HUDEP-2 (cell line): Measurements from ENCODE around the gene DPH7.
"Not testable (repeated sequence)": the region's sequence is repeated elsewhere in the genome, so short reads cannot be mapped to it uniquely, and the experiment has no call there.

Source experiments
- DNase-seq, 76 experiments: peaks; one replicate each; lab custom pipeline; 2025; ENCODE audit not compliant: unreplicated experiment in 76 of 76; lab: John Stamatoyannopoulos, UW

The DPH7 gene

DNA sequence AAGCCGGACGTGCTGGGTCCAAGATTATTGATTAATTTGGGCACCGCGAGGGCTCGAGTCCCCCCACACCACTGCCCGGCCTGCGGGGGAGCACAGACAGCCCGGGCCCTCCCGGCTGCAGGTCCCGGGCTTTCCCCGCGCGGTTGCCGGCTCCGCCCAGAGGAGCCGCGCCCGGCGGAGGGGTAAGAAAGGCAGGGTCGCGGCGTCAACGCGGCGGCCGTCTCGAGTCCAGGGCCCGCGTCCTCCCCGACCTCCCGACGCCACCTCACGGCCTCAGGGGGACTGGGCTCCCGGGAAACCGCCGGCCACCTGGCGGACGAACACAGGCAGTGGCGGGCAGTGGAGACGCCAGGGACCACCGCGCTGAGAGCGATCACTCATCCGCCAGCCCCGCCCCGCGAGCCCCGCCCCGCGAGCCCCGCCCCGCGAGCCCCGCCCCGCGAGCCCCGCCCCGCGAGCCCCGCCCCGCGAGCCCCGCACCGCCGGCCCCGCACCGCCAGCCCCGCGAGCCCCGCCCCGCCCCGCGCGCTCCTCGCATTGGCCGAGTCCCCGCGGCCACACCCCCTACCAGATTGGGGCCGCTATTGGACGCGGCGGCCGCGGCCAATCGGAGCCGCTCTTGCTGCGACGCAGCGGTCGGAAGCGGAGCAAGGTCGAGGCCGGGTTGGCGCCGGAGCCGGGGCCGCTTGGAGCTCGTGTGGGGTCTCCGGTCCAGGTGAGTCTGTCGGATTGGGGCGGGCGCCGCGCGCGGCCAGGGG, 27.3 kb downstream of the DPH7 start, which contains the start of gene MRPL41:
TSS of gene MRPL41 (plus strand) at position 616 of the 758 bp plus-strand sequence. CDS start 203 bp downstream, outside the sequence.
- peak in 74 of 76 experiments; percentile 28 to 94 (median 78) for DNase-seq

DNA sequence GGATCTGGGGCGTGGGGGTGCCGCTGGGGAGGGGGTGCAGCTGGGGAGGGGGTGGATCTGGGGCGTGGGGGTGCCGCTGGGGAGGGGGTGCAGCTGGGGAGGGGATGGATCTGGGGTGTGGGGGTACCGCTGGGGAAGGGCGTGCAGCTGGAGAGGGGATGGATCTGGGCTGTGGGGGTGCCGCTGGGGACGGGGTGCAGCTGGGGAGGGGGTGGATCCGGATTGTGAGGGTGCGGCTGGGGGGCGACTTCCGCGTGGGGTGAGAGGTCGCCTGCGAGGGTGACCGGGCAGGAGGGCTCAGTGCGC, 27.8 kb downstream of the DPH7 start:
- DNase-seq = not testable (repeated sequence)

DNA sequence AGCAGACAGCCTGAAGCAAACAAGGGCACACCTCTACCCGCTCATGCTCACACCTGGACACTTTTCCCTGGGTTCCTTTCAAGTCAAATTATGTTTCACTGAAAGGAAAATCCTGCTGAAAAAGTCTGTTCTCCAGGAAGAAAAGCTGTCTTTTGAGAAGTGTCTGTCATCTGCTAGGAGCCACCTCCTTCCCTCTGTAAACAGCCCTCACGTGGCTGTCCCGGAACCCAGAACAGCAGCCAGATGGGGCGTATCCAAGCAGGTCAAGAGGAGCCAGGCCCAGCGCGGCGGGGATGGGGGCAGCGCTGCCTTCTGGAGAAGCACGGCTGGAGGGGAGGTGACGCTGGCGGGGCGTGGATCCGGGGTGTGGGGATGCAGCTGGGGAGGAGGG, 28.5 kb downstream of the DPH7 start, which contains the start of gene PNPLA7:
TSS of gene PNPLA7 (minus strand) at position 172 of the 391 bp plus-strand sequence. CDS start 205 bp downstream, outside the sequence.
- peak in 73 of 76 experiments; percentile 11 to 90 (median 75) for DNase-seq

DNA sequence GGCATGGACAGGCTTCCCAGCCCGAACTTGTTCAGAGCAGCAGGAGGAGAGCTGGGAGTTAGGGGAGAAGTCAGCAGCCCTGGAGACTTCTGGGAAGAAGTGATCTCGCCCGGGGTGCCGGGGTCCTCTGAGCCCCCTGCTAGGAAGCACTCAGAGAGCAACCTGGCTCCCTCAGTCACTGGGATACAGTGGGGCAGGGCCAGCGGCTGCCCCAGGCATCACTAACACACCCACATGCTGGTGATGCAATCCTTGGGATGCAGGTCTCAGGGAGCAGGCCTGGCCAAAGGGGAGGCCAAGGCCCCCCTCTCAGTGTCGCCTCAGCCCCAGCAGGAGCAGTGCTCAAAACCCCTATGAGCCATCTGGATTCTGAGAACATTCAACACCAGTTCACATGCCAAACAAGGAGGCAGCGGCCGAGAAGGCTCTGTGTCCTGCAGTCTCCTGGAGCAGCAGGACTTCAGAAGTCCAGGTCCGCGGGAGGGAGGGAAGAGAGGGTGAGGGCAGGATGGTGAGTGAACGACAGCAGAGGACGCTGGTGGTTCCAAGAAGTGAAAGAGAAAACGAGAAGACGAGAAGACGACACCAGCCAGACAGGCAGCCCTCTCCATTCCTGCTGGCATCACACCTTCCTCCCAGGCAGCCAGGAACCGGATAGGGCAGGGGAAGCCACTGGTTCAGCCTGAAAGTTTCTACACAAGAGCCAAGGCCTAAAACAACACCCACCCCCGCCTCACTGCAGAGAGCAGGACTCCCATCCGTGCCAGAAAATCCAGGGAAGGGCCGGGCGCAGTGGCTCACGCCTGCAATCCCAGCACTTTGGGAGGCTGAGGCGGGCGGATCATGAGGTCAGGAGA, 30.8 kb downstream of the DPH7 start:
- no peak for DNase-seq

DNA sequence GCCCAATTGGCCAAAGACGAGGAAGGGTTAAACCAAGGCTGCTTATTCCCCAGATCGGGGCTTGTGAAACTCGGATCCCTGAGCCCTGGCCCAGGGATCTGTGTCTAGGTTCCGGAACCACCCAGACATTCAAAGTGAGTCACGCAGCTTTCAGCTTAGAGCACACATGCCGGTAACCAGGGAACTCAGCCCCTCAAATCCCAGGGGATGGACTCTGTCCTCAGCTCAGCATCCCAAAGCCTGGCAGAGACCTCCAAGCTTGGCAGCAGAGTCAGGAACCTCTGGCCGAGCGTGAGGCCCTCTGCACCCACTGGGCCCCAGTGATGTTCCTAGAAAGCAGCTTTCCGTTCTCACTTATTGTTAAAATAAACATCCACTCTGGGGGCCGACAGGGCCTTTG, 33.6 kb downstream of the DPH7 start:
- DNase-seq = no peak

DNA sequence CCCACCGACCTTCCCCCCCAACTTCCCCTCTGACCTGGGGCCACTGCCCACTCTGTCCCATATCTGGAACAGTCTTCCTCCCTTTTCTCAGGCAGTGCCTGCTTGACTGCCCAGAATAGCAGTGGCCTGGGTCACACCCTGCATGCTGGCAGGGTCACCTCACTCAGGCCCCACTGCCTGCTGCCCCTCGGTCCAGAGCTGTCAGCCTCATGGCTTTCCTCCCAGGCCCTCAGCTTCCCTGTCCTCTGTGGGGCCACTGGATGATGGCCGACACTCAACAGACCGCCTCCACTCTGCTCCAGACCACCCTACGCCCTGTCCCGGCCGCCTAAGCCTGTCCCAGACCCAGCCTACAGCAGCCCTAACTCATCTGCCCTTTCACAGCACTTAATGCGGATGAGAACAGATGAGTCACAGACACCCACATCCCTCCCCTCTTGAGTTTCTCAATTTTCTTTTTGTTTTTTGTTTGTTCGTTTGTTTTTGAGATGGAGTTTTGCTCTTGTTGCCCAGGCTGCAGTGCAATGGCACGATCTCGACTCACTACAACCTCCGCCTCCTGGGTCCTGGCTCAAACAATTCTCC, 34.5 kb downstream of the DPH7 start:
- no peak for DNase-seq

DNA sequence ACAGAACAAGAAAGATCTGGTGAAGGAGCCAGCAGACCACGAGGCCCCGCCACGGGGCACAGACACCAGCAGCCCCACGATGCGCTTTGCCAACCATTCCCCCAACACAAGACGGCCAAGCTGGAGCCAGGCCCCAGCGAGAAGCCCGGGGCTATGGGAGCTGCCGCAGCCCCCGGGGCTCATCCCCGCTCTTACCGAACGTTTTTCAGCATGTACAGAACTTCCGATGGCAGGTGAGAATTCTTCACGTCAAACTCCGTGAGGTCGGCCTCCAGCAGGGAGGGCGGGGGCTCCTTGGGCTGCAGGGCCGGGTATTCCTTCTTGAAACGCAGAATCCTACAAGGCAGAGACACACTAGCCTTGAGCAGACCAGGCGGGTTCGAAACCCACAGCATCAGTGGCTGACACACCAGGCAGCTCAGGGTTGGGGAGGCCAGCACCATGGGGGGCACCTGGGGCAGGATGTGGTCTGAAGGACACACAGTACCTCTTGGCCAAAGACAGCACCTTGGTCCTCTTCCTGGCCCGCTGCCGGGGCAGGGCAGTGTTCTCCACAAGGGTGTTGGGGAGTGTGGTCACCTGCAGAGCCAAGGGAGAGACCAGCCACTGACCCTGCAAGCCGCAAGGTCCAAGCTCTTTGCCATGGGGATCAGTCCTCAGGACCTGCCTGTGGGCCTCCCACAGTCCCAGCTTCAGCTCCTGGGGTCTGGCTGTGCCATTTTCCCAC, 35.3 kb downstream of the DPH7 start:
- no peak for DNase-seq

DNA sequence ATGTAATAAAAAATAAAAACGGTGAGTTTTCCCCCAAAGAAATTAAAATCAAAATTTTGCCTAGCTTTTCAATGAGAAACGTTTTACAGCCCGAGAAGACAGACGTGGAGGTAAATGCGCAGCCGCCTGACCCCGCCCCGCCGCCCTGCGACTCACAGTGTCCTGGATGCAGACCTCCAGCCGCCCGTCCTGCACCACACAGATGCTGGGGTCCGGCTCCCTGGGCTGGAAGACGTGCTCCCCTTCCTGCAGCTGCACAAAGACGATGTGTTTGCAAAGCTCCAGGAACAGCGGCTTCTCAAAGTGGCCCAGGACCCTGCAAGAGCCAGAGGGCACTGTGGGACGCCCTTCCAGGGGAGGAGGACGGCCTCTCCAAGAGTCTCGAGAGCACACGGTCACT, 36.2 kb downstream of the DPH7 start:
- no peak for DNase-seq

DNA sequence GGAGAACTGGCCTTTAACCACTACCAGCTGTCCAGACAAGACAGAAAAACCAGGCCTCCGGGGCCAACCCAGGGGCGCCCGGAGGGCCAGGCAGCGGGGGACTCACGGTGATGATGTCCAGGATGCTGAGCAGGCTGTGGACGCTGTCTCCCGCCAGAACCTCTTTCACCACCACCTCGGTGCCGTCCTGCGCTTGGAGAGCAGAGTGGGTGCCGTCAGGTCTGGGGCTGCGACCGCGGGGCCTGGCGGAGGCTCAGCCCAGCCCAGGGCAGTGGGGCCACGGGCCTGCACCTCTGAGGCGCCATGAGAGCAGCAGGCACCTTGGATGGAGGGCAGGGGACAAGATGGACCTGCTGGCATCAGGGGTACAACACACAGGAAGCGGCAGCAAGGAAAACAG, 38.2 kb downstream of the DPH7 start:
- DNase-seq = no peak

DNA sequence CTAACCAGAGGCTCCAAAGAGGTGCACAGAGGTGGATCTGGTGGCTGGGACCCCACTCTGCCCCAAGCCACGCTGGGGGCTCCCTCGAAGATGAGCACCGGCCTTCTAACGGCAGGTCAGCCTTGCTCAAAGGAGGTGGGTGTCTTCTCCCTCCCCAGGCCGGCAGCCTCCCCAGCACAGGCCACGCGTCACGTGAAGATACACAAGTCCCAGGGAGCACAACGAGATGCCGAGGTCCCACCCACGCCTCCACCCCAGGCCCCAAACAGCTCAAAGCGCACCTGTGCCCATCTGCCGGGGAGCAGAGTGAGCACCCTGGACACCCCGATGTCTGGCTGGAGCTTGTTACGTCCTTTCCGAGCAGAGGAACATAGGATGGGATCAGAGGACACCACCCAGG, 40.7 kb downstream of the DPH7 start:
- DNase-seq = no peak

DNA sequence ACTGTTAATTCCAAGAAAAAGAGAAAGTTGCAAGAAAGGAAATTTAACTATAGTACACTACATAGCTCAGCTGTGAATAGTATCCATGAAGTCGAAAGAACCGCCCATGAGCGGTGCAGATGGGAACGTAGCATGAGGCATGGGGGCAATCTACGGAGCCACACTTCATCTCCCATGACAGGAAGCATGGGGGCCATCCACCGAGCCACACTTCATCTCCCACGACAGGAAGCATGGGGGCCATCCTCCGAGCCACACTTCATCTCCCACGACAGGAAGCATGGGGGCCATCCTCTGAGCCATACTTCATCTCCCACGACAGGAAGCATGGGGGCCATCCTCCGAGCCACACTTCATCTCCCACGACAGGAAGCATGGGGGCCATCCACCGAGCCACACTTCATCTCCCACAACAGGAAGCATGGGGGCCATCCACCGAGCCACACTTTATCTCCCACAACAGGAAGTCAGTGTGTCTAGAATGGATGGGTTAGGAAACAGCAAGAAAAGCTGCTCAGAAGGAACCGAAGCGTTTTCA, 42.1 kb downstream of the DPH7 start:
- not testable (repeated sequence) for DNase-seq

DNA sequence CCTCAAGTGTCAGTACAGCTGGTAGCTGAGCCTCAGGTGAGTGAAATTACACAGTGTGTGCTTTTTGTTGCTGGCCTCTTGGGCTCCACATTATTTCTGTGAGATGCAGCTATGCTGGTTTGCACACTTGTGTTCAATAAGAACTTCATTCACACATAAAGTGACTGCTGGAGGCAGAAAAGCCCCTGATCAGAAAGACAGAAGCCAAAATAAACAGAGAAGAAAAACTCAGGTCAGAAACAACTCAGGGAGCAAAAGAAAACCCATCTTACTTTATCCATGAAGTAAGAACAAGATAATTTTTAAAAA, 43.7 kb downstream of the DPH7 start:
- no peak for DNase-seq

DNA sequence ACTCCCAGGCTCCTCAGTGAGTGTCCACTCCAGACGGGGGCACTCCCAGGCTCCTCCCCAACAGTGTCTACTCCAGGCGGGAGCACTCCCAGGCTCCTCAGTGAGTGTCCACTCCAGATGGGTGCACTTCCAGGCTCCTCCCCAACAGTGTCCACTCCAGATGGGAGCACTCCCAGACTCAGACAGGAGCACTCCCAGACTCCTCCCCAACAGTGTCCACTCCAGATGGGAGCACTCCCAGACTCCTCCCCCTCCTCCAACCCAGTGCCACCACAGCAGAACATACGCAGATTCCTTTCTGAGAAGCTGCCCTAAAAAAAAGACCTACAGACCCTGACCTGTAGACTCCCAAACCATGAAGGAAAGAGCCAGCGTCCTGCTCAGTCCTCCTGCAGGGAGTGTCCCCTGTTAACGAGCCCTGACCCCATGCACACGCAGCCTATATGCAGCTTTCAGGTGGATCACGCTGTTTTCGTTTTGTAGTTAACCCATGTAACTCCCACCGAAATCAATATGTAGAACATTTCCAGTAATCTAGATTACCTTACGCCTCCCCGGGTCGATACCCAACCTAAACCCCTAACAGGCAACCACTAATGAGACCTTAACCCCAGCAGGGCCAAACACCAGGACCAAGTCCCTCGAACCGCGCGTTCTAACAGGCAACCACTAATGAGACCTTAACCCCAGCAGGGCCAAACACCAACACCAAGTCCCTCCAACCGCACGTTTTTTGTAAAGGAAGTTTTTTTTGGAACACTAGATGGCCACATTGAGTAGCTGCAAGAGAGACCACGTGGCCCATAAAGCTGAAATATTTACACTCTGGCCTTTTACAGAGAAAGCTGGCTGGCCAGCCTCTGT, 44.2 kb downstream of the DPH7 start:
- peak in 54 of 76 experiments; percentile 7 to 77 (median 36) for DNase-seq

DNA sequence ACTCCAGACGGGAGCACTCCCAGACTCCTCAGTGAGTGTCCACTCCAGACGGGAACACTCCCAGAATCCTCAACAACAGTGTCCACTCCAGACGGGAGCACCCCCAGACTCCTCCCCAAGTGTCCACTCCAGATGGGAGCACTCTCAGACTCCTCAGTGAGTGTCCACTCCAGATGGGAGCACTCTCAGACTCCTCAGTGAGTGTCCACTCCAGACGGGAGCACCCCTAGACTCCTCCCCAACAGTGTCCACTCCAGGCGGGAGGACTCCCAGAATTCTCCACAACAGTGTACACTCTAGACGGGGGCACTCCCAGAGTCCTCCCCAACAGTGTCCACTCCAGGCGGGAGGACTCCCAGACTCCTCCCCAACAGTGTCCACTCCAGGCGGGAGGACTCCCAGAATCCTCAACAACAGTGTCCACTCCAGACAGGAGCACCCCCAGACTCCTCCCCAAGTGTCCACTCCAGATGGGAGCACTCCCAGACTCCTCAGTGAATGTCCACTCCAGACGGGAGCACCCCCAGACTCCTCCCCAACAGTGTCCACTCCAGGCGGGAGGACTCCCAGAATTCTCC, 45.7 kb downstream of the DPH7 start:
- DNase-seq = not testable (repeated sequence)

DNA sequence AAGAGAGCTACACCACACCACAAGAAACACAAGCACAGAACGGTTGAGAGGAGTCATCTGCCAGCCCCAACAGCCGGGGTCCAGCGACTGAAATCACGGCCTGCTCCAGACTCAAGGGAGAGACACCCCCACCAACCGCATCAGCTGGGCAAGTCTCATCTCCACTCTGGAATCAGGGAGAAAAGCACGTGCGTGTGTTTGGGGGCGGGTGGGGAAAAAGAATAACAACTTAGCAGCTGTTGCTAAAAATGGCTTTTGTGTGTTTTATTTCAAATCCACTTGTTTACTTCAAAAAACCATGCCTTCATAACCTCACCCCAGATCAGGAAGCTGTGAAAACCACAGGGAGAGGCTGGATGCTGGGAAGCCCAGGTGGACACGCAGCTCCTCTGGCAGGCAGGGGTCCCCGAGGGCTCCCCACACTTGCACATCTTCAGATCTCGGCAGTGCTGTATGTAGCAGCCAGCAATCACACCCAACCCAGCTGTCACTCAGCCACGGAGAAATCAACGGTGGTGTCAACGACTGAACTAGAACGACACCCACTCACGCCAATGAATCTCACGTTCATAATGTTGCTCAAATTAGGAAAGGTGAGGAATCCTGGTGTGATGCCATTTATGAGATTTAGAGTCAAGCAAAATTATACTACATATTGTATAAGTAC, 47.5 kb downstream of the DPH7 start:
- no peak for DNase-seq

DNA sequence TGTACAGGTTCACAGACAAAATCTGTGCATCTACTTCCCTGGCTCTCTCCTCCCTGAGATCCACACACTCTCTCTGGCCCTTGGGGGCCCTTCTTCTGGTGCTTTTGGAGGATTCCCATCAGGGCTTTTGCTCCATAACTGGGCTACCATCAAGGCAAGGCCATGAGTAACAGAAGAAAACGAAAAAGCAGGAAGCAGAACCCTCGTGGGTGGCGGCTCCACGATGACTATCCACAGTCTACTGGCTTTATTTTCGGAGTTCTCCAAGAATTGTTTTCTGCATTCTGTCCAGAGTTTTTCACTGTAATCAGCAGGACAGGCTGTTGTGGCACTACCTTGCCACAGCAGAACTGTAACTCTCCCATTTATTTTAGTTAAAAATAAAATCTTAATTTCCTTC, 48.4 kb downstream of the DPH7 start:
- no peak for DNase-seq

DNA sequence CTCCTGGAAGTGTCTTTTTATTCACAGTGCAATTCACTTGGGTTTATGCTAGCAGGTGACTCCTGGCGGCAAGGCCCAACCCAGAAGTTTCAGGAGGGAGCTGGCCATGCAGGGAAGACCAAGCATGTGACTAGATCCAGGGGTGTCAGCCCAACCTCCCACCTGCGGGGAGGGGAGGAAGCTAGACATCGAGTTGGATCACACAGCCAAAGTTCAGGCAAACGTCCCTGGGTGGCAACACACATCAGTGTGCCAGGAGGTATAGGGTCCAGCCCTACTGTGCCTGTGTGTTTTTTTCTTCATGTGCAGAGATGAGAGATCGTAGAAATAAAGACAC, 53.8 kb downstream of the DPH7 start:
- no peak for DNase-seq

DNA sequence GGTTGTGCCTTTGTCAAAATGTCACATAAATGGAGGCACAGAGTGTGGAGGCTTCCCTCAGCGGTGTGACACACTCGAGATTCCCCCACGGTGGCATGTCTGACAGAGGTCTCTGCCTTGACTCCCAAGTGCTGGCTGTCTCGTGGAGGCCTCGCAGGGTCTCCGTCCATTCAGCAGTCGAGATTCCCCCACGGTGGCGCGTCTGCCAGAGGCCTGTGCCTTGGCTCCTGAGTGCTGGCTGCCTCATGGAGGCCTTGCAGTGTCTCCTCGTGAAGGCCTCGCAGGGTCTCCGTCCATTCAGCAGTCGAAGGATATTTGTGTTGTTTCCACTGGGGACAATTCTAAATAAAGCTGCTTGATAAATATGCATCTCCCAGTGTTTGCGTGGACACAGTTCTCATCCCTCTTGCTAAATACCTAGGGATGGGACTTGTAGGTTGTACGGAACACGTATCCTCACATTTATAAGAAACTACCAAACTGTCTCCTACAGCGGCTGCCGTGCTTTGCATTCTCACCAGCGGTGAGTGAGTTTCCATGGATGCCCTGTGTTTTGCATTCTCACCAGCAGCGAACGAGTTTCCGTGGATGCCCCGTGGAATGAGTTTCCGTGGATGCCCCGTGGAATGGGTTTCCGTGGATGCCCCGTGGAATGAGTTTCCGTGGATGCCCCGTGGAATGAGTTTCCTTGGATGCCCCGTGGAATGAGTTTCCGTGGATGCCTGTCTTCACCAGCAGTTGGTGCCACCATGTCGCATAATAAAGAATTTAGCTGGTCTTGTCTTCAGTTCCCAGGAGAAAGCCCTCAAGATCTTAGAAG, 54.4 kb downstream of the DPH7 start:
- DNase-seq = no peak
